ENCODE data around the gene BACE1-AS. TPM values are rescaled to one million over a fixed set of nuclear protein-coding genes. Genes with fewer than 3 reads are reported as not detected.

Gene BACE1-AS
- 1 to 10 TPM; 5.8 to 7.8 TPM for total RNA-seq

GRCh38 chr11:117290809-117291396 is at the start of gene BACE1-AS:
Gene BACE1-AS (plus strand): TSS chr11:117291346.
- Histone ChIP-seq H3K9me3 (no peaks in the 10 kb centered on the region), H3K4me1 (ENCODE audit: control insufficient read depth in 1 of 2, low read depth in 2 of 2) (no peaks in the 10 kb centered on the region), H3K4me3 (no peak within 1 kb of the TSS), H3K27ac (no peak within 1 kb of the TSS), H3K36me3 (peaks cover 26% of the 10 kb centered on the region), H3K27me3 (replicated peaks; ENCODE audit: insufficient read depth) (no peaks in the 10 kb centered on the region)
- TF ChIP-seq, protein P1, sequence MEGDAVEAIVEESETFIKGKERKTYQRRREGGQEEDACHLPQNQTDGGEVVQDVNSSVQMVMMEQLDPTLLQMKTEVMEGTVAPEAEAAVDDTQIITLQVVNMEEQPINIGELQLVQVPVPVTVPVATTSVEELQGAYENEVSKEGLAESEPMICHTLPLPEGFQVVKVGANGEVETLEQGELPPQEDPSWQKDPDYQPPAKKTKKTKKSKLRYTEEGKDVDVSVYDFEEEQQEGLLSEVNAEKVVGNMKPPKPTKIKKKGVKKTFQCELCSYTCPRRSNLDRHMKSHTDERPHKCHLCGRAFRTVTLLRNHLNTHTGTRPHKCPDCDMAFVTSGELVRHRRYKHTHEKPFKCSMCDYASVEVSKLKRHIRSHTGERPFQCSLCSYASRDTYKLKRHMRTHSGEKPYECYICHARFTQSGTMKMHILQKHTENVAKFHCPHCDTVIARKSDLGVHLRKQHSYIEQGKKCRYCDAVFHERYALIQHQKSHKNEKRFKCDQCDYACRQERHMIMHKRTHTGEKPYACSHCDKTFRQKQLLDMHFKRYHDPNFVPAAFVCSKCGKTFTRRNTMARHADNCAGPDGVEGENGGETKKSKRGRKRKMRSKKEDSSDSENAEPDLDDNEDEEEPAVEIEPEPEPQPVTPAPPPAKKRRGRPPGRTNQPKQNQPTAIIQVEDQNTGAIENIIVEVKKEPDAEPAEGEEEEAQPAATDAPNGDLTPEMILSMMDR (IDR thresholded peaks at IDR 0.05): no peak
- DNase-seq (ENCODE audit: low spot score): no peak
- no peak for ATAC-seq (ENCODE audit: insufficient number of reproducible peaks, low FRiP score, low read depth)

DNA sequence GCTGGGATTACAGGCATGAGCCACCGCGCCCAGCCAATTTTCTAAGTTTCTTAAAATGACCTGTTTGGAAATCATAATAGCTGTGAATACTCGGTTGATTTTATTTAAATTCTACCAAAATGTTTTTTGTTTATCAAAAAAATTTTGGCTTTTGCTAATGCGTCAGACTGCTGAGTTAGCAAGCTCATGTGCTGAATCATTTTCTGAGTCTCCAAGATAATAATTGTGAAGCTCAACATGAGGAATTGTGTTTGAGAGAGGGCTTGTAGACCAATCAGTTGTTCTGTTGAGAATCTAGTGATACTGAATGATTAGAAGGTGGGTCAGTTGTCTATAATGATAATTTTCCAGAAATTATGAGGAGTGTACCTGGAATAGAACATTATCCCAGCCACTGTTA is 42.8 kb upstream of the BACE1-AS start:
- Histone ChIP-seq H3K9me3 (no peaks in the 10 kb centered on the region), H3K36me3 (peaks cover 53% of the 10 kb centered on the region), H3K4me3 (no peak overlapping the region), H3K4me1 (ENCODE audit: control insufficient read depth in 1 of 2, low read depth in 2 of 2) (no peaks in the 10 kb centered on the region), H3K27ac (no peak overlapping the region), H3K27me3 (replicated peaks; ENCODE audit: insufficient read depth) (no peaks in the 10 kb centered on the region)
- TF ChIP-seq, protein P1 (IDR thresholded peaks at IDR 0.05): no peak
- ATAC-seq (ENCODE audit: insufficient number of reproducible peaks, low FRiP score, low read depth): no peak
- DNase-seq (ENCODE audit: low spot score): no peak

- Histone ChIP-seq H3K27ac (no peak overlapping the region), H3K36me3 (peaks cover 51% of the 10 kb centered on the region), H3K4me3 (no peak overlapping the region), H3K9me3 (no peaks in the 10 kb centered on the region), H3K27me3 (replicated peaks; ENCODE audit: insufficient read depth) (no peaks in the 10 kb centered on the region), H3K4me1 (ENCODE audit: control insufficient read depth in 1 of 2, low read depth in 2 of 2) (no peaks in the 10 kb centered on the region)
- DNase-seq (ENCODE audit: low spot score) (no peak), ATAC-seq (ENCODE audit: insufficient number of reproducible peaks, low FRiP score, low read depth) (no peak)
- TF ChIP-seq, protein P1 (IDR thresholded peaks at IDR 0.05): no peak
Observed at GRCh38 chr11:117249571-117249970, 41.6 kb upstream of the BACE1-AS start.

DNA sequence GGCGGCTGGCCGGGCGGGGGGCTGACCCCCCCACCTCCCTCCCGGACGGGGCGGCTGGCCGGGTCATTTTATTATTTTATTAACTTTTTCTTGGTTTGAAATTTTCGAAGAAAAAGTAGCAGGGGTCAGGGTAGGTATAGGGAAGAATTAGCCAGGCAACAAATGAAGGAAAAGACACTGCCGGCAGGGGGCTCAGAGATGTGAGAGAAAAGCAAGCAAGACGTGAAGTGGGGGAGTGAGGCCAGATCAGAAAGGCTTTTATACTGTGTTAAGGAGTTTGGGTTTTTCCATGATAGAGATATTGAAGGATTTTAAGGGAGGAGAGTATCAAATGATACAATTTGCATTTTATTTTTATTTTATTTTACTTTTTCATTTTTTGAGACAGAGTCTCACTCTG is 39.6 kb upstream of the BACE1-AS start:
- no peaks in the 10 kb centered on the region for H3K9me3 ChIP-seq
- H3K27ac ChIP-seq: no peak overlapping the region
- H3K36me3 ChIP-seq: peaks cover 33% of the 10 kb centered on the region
- no peaks in the 10 kb centered on the region for H3K27me3 ChIP-seq (replicated peaks; ENCODE audit: insufficient read depth)
- H3K4me3 ChIP-seq: no peak overlapping the region
- no peaks in the 10 kb centered on the region for H3K4me1 ChIP-seq (ENCODE audit: control insufficient read depth in 1 of 2, low read depth in 2 of 2)
- ATAC-seq (ENCODE audit: insufficient number of reproducible peaks, low FRiP score, low read depth) (no peak), DNase-seq (ENCODE audit: low spot score) (no peak)
- TF ChIP-seq, protein P1 (IDR thresholded peaks at IDR 0.05): no peak

DNA sequence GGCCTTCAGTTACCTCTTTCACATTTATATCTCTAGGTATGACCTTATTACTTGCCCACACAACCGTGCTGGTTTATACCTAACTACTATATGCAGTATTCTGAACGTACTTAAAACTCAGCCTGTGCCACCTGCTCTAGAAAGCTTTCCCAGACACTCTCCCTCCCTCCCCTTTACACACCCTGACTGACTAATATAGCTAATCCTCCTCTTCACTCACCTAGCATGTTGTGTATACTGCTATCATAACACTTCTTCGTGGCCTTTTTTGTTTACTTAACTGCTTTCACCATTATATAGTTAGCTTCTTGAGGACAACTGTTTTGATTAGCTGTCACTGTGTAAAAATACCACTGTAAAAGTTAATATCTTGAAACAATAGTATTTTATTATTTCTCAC is 35.2 kb upstream of the BACE1-AS start:
- no peaks in the 10 kb centered on the region for H3K4me1 ChIP-seq (ENCODE audit: control insufficient read depth in 1 of 2, low read depth in 2 of 2)
- no peaks in the 10 kb centered on the region for H3K9me3 ChIP-seq
- no peak for ATAC-seq (ENCODE audit: insufficient number of reproducible peaks, low FRiP score, low read depth)
- no peaks in the 10 kb centered on the region for H3K27me3 ChIP-seq (replicated peaks; ENCODE audit: insufficient read depth)
- TF ChIP-seq, protein P1 (IDR thresholded peaks at IDR 0.05): no peak
- H3K36me3 ChIP-seq: peaks cover 13% of the 10 kb centered on the region
- DNase-seq (ENCODE audit: low spot score): no peak
- H3K4me3 ChIP-seq: no peak overlapping the region
- H3K27ac ChIP-seq: no peak overlapping the region

Measured in thoracic aorta (tissue), 2 donors.